NCI-H345 treated with DMSO at 0.1 percent for 48 hours (cell line): ENCODE data around the gene WWOX.
A peak's percentile ranks its signal among the peaks of the same experiment; 100 is the strongest.
"Not testable (repeated sequence)": the region's sequence is repeated elsewhere in the genome, so short reads cannot be mapped to it uniquely, and the experiment has no call there.

Experiments
- DNase-seq: peaks from one replicate; lab custom pipeline; 2025; ENCODE audit not compliant: unreplicated experiment; lab: John Stamatoyannopoulos, UW

Gene WWOX

DNA sequence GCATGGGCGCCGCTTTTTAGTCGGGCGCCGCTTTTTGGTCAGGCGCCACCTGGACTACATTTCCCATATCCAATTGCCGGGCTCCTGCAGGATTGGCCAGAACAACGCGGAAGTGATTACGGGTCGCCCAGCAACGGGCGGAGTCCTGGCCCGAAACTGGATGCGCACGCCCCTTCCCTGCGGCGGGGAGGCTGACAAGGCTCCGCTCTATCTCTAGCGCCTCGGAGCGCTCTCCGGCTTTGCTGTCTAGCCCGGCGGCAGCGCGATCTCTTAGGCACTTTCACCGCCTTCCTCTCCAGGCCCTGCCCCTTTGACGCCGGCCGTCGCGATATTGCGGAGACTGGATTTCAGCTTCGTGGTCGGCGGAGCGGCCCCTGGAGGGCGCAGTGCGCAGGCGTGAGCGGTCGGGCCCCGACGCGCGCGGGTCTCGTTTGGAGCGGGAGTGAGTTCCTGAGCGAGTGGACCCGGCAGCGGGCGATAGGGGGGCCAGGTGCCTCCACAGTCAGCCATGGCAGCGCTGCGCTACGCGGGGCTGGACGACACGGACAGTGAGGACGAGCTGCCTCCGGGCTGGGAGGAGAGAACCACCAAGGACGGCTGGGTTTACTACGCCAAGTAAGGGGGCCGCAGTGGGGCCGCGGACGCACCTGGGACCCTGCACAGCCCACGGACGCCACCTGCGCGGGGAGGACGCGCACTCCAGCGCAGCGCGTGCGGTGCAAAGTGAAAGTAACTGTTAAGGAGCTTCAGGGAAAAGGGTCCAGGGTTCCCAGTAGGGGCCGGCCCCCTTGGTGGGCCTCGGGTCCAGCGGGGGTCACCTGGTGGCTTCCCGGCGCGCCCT lies at the start of gene WWOX:
Gene WWOX, plus strand, starts transcription at position 384 of the 841 bp plus-strand sequence.
- DNase-seq, result peak; percentile 97

DNA sequence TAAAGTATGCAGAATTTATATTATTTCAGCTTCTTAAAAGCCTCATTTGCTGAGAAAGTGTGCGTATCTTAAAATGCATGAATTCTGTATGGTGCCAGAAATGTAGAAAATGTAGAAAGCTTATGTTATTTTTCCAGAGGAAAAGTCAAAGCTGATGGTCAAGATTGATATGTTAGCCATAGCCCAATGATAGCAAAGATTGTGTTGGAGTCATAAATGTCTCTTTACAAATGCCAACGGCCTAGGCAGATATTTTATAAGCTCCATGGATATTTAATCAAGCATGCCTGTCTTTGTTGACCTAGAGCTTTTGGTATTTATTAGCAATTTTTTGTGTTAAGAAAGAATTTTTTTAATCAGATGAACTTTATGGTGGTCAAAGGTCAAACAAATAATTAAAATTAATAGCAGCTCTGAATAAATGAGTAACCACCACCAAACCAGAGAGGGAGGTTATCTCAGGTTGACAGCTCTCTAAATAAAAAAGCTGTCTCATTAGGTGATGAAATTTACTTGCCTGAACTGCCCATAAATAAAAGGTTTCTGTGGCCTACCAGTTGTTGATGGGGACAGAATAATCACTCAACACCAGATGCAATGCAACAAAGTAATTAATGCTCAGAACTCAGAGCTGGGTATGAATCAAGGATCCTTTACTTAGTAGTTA lies 48.6 kb upstream of the WWOX start:
- no peak for DNase-seq

DNA sequence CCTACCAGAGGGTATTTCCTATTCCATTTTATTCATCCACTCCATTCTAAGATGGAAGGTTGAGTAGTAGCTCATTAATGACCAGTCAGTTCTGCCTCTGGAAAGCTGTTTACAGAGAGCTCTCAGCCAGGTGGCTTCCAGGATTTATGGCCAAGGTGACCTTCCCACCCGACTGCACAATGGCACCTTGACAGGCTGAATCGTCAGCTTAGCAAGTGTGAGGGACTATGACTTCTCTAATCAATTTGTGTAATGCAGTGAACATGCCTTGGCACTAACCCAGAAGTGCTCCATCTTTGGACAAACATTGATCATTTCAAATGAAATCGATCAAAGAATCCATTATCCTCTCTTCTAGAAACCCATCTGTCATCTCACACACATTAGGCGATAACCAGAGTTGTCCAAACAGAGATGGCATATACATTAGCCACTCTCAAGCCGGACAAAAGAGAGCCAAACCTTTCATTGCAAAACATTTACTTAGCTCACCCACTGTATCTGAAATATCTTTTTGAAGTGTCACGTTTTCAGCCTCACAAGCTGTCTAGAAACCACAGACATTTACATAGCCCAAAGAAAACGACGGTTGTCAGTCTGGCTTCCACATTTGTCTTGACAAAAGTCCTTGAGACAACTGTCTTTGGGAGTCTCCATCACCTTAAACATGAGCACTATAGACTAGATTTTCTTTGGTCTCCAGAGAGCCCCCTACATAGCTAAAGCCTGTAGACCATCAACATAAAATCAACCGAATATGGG lies 41.5 kb upstream of the WWOX start:
- DNase-seq, result peak; percentile 13

DNA sequence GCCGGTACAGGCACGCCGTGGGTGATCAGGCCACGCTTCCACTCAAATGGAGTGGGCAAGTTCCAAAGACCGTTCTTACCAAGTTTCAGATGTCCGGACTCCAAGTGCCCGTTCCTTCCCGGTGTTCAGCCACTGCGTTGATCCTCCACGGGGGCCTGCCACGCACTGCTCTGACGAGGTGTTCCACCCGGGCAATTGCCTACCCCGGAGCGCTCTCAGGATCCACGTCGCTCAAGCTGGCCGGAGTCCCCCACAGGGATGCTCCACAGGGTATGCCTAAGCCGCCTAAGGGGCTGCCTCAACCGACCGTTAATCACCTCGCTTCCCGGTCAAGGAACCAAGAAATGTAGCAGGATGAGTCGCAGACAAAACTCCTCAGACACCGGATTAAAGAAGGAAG lies 39.6 kb upstream of the WWOX start:
- DNase-seq, result not testable (repeated sequence)

DNA sequence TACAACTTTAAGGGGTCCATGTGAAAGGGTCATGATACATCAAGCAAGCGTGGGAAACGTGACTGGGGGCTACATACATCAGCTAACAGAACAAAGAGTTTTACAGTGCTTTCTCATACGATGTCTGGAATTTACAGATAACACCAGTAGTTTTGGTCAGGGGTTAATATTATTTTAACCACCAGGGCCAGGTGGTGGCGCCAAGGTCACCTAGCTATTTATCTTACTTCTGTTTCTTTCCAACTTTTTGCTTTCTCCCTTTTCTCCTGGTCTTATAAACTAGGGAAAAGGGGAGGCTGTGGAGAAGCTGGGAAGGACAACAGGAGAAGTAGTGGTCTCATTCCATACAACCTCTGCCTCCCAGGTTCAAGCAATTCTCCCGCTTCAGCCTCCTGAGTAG lies 39.2 kb upstream of the WWOX start:
- no peak for DNase-seq

DNA sequence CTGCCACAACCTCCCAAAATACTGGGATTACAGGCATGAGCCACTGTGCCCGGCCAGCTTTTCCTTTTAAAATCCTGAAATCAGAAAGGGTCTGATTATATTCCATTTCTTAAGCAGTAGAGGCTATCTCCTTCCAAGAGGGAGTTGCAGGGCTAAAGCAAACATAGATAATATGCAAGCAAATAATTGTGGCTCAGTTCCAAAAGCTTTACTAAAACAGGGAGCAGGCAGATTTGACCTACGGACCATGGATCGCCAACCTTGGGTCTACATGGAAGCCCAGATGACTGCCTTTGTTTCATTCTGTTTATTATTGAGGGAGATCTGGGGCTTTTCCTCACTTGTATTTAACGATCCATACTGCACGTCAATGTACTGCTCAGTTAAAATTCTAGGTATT lies 38.6 kb upstream of the WWOX start:
- no peak for DNase-seq

DNA sequence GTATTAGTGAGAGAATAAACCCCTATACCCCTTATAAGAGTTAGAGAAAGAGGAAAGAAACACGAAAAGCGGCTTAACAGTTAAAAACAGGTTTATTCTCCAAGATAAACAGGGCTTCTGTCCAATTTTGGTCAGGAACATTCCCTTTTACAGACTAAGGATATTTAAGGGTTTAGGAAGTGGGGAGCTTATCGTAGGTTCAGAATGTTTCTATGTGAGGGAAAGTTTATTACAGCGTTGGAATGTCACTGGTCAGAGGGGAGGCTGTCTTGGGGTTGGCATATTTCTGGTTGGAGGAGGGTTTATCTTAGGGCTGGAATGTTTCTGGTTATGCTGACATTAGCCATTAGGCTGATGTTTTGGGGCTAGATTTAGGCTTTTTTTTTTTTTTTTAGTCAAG lies 34.1 kb upstream of the WWOX start:
- no peak for DNase-seq

DNA sequence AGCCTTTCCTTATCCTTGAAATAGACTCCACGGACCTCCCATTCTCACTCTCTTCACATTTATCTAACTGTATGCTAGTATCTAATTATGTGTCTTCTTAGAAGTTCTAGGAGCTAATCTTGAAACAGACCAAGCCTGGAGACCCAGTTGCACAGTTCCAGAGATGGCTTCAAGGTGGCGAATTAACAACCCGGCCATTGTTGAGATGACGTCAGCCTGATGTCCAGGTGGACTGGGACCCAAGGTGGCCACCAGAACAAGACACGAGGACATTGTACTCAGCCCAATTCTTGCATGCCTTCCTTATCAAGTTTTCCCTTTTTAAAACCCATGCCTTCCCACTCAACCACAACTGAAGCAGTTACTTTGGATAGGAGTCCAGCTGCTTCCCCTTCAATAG lies 29.5 kb upstream of the WWOX start:
- no peak for DNase-seq

DNA sequence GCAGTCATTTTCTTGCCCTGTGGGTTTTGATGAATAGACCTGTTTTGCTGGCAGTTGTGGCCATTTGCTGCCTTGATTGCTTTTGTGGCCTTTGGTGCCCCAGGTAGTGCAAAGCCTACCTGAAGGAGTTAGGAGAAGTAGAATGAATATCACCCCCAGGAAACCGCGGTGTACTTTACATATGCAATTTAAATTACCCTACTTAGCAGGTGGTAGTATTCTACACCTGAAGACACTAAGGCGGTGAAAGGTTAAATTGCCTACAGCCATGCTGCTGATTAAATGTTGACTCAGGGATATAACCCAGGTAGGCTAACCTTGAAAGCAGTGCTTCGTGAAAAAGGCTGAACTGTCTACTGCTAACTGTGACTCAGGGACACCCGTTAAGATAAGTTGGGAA lies 27.2 kb upstream of the WWOX start:
- DNase-seq, result no peak

DNA sequence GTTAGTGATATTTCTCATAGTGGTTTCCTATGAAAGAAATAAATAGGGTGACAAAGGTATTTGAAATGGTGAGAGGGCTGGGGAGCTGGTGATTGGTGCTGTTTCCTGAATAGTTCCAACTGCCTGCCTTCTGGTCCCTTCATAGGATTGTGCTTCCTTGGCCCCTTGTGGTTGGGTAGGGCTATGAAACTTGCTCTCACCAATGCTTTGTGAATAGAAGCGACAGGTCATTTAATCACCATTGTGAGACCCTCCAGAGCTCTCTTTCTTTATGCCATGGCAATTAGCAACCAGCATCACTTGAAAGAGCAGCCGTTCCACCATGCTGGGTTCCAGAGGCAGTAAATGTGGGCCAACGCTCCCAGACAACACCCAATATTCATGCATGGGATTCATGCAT lies 23.7 kb upstream of the WWOX start:
- no peak for DNase-seq

DNA sequence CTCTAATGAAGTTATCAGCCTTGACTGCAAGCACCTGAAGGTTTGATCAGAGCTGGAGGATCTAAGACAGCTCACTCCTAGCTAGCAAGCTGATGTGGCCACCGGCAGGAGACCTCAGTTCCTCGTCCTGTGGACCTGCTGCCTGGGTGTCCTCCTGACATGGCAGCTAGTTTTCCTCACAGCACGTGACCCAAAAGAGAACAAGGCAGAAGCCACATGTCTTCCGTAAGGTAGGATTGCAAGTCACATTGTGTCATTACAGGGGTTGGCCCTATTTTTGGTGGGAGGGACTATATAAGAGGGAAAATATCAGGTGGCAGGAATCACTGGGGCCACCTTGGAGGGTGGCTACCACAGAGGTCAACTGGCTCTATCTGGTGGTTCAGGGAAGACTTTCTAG lies 18.1 kb upstream of the WWOX start:
- DNase-seq, result no peak

DNA sequence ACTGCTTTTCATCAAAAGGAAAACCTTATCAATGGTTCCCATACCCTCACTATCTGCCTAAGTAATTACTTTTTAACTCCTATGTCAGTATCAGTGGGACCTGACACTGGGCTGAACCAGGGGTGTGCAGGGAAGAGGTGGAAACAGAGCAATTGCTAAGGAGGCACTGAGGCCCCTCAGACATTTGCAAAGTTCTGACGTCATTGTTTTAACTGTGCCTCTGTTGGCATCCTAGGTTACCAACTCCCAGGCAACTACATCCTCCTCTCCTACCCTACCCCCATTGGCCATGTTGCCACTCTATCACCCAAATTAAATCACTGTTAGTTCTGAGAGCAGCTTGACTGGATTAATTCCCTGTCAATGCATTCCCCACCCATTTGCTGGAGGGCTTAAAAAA lies 8.0 kb upstream of the WWOX start:
- DNase-seq, result no peak

DNA sequence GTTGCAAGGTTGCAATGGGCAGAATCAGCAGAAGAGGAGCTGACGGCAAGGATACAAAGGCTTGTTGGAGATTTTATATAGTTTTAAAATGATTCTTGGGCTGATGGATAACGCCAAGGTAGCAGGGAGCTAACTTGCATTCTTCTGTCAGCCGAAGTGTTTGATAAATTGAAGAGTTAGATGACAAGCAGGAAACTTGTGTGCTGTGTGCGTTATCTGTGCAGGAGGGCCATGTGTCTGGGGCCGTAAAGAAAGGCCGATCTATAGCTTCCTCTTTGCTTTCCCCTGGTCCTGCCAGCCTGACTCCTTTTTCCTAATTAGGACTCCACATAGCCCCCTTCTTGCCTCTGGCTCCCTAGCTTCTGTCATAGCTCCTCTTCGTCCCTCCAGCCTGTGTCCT lies 6.7 kb upstream of the WWOX start:
- no peak for DNase-seq

DNA sequence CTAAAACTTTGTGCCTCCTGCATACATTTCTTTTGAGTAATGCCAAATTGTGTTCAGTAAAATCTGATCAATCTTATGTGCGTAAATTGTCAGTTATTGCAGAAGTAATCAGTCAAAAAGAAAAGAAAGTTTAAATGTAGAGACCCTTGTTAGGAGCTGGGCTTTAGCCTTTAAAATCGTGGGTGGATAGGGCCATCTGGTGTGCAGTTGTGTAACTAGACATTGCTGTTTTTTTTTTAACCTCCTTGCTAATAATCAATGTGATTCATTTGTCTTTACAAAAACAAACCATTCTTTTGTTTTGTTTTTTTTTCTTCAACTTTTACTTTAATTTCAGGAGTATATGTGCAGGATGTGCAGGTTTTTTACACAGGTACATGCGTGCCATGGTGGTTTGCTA lies 5.3 kb upstream of the WWOX start:
- DNase-seq, result no peak

DNA sequence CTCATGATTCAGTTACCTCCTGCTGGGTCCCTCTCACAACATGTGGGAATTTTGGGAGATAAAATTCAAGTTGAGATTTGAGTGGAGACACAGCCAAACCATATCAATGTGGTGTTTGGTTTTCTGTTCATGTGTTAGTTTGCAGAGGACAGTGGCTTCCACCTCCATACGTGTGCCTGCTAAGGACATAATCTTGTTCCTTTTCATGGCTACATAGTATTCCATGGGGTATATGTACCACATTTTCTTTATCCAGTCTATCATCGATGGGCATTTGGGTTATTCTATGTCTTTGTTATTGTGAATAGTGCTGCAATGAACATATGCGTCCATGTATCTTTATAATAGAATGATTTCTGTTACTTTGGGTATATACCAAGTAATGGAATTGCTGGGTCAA lies 4.5 kb upstream of the WWOX start:
- no peak for DNase-seq

DNA sequence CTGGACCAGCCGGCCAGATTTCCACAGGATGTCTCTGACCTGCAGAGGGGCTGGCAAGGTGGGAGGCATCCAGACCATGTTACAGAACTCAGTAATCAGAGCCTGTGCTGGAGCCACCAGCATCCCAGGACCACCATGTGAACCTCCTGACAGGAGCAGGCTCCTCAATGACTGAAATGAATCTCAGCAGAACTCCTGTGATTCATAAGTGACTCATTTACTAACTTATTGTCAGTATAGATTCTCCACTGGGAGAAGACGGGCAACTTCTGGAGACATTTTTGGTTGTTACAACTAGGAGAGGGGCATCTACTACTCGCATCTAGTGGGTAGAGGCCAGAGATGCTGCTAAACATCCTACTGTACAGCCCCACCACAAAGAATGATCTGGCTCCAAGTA lies 3.1 kb upstream of the WWOX start:
- no peak for DNase-seq

DNA sequence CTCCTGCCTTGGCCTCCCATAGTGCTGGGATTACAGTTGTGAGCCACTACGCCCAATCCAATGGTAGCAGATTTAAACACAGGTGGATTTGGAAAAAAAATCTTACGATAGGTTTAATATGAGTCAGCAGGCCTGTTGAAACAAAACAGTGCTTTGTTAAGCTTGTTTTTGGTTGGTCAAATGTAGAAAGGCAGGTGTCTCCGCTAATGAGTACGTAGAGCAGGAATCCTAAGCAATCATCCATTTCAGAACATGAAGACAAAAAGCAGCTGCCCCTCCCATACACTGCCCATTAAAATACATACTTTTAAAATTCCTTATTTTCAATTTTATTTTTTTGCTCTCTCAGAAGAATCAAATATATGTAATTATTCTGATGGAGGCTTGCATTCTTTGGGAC lies 1.9 kb upstream of the WWOX start:
- no peak for DNase-seq

DNA sequence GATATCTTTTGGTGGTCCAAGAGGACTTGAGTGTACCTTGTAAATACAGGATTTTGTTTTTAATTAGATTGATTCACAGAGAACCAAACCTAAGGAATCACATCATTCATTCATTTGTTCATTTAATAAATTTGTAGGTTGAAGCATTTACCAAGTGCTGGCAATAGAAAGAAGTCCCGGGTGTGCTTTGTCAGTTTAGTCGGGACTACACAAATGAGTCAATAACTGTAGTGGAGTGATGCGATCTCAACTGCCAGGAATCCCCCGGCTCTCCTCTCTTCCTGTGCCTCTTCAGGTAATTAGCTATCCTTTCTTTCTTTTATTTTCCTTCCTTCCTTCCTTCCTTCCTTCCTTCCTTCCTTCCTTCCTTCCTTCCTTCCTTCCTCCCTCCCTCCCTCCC lies 1.4 kb upstream of the WWOX start:
- no peak for DNase-seq

DNA sequence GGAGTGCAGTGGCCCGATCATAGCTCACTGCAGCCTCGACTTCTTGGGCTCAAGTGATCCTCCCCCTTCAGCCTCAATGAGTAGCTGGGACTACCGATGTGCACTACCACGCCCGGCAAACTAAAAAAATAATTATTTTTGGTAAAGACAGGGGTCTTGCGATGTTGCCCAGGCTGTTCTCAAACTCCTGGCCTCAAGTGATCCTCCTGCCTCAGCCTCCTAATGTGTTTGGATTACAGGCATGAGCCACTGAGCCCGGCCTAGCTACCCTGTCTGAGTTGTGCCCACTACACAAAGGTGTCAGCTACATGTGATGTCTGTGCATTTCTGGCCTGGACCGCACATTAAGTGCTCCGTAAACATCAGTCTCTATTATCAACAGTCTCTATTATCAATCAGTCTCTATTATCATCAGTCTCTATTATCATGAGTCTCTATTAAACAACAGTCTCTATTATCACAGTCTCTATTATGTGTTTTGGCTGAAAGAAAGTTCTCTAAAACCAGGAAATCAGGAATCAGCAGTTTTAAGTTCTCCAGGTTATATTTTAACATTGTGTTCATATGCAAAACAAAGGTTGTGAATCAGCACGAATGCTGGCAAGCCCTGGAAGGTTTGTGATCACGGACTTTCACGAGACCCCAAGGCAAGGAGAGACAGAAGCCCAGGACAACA lies 721 bp upstream of the WWOX start:
- no peak for DNase-seq

DNA sequence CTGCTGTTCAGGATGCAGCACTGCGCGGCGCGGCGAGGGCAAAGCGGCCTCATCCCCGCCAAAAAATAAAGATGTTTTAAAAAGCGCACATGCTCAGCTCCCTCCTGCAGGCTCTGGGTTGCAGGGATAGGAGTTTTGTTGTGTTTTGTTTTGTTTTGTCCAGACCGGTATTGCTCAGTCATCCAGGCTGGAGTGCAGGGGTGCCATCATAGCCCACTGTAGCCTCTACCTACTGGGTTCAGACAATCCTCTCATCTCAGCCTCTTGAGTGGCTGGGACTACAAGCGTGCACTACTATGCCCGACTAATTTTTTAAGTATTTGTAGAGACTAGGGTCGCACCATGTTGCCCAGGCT lies 636 bp downstream of the WWOX start:
- no peak for DNase-seq

DNA sequence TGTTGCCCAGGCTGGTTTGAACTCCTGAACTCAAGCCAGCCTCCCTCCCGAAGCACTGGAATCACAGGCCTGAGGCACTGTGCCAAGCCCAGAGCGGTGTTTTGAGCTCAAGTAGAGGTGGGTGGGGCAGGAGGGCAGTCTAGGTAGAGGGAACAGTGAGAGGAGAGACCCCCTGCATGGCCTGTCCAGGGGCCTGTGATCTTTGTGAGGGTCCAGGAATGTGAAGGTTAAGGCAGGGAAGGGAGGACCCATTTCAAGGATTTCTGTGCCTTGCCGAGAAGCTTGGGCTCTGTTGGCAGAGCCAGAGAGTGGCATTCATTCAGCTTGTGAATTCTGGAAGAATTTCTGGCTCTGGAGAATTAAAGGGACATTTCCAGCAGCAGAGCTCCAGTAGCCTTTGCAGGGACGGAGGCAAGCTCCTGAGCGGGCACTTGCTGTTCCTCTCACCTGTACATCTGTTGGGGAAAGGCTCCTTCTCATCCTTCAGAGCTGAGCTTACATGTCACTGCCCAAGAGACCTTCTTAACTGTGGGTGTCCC lies 2.7 kb downstream of the WWOX start:
- DNase-seq, result no peak
